ENCODE measurements around the gene TUBB2A.
A peak's percentile ranks its signal among the peaks of the same experiment; 100 is the strongest.

The TUBB2A gene

GRCh38 chr6:3165631-3166534, 8.5 kb upstream of the TUBB2A start:
- CTCF ChIA-PET, result interaction anchor here (0.5 to 1.4 kb wide), 3 partner anchors 86 to 170 kb away, joined by 3 to 4 read pairs (median 3); no protein-coding TSS in a partner anchor
- POLR2A ChIA-PET (ENCODE audit: low non-redundant PET), result no interaction called here
- TF ChIP-seq CTCF (conservative IDR thresholded peaks at IDR 0.05; ENCODE audit: low read depth), result no peak
- DNase-seq (ENCODE audit: low spot score), result no peak
- no peak overlapping the region for H3K27ac ChIP-seq

GRCh38 chr6:3164388-3164787, 7.0 kb upstream of the TUBB2A start:
- ChIA-PET CTCF (no interaction called here), POLR2A (ENCODE audit: low non-redundant PET) (no interaction called here)
- no peak for DNase-seq (ENCODE audit: low spot score)
- TF ChIP-seq CTCF (conservative IDR thresholded peaks at IDR 0.05; ENCODE audit: low read depth), result no peak
- no peak overlapping the region for H3K27ac ChIP-seq

GRCh38 chr6:3163248-3163594, 5.9 kb upstream of the TUBB2A start:
- ChIA-PET POLR2A (ENCODE audit: low non-redundant PET) (no interaction called here), CTCF (interaction anchor here (0.5 to 1.5 kb wide), 4 partner anchors 39 to 161 kb away, joined by 3 to 6 read pairs (median 4); no protein-coding TSS in a partner anchor)
- no peak for DNase-seq (ENCODE audit: low spot score)
- no peak for TF ChIP-seq CTCF (conservative IDR thresholded peaks at IDR 0.05; ENCODE audit: low read depth)
- H3K27ac ChIP-seq, result peak overlapping the region; percentile 89

GRCh38 chr6:3162565-3163247, 5.4 kb upstream of the TUBB2A start:
- POLR2A ChIA-PET (ENCODE audit: low non-redundant PET), result interaction anchor here (0.6 kb wide), 2 partner anchors 47 to 83 kb away, joined by 3 read pairs; no protein-coding TSS in a partner anchor
- CTCF ChIA-PET, result interaction anchor here (0.6 to 1.5 kb wide), 6 partner anchors 47 to 265 kb away, joined by 3 to 6 read pairs (median 5); no protein-coding TSS in a partner anchor
- no peak for TF ChIP-seq CTCF (conservative IDR thresholded peaks at IDR 0.05; ENCODE audit: low read depth)
- H3K27ac ChIP-seq, result peak overlapping the region; percentile 89
- peak; percentile 48 for DNase-seq (ENCODE audit: low spot score)

GRCh38 chr6:3162067-3162497, 4.7 kb upstream of the TUBB2A start:
- CTCF ChIA-PET, result interaction anchor here (0.6 to 1.5 kb wide), 6 partner anchors 47 to 265 kb away, joined by 3 to 6 read pairs (median 4); no protein-coding TSS in a partner anchor
- peak overlapping the region; percentile 89 for H3K27ac ChIP-seq

More at GRCh38 chr6:3162067-3162497, 4.7 kb upstream of the TUBB2A start:
- POLR2A ChIA-PET (ENCODE audit: low non-redundant PET), result interaction anchor here (0.6 kb wide), 2 partner anchors 47 to 84 kb away, joined by 3 read pairs; no protein-coding TSS in a partner anchor
- DNase-seq (ENCODE audit: low spot score), result no peak
- TF ChIP-seq CTCF (conservative IDR thresholded peaks at IDR 0.05; ENCODE audit: low read depth), result no peak
